Fibroblast of lung (primary cell): ENCODE data around the gene HAPLN1.

Source experiments
- CTCF ChIP-seq, 2 donors: IDR thresholded peaks in 1 of 2; conservative IDR thresholded peaks in 1 of 2; 1 replicate in 1 of 2; 2 replicates in 1 of 2; pipeline ENCODE4 v1.5.1; 2011 to 2012; ENCODE audit warnings: low read length in 2 of 2, control low read depth in 1 of 2, inconsistent platforms in 1 of 2, low read depth in 1 of 2, mild to moderate bottlenecking in 1 of 2
- EZH2 ChIP-seq: IDR thresholded peaks from 2 replicates; pipeline ENCODE4 v1.5.1; 2012; ENCODE audit warnings: low read length, control low read depth, mild to moderate bottlenecking; ENCODE audit errors: missing control alignments

GRCh38 chr5:83764101-83764500, 43.4 kb upstream of the HAPLN1 start:
- TF ChIP-seq EZH2 (no peak), CTCF (conservative IDR thresholded peaks at IDR 0.05 in 1 of 2, IDR thresholded peaks at IDR 0.05 in 1 of 2; ENCODE audit: low read depth in 1 of 2, low read length in 2 of 2) (no peak)
